Right cardiac atrium (tissue), 5 donors: Measurements from ENCODE around the gene SYNJ1. TPM values are rescaled to one million over a fixed set of nuclear protein-coding genes. Genes with fewer than 3 reads are reported as not detected.
"Not testable (repeated sequence)": the region's sequence is repeated elsewhere in the genome, so short reads cannot be mapped to it uniquely, and the experiment has no call there.

Experiments
- ATAC-seq, 2 donors: fragments of 200-7000 bp; cut with Tn5 transposase; one replicate each; pipeline versions ENCODE4 v1.8.0 to v1.9.1; 2020; ENCODE audit warnings: moderate library complexity in 2 of 2, mild to moderate bottlenecking in 1 of 2
- DNase-seq, 3 donors: peaks; one replicate each; pipeline ENCODE4 v3.0.0-alpha.2; 2020
- H3K27ac ChIP-seq: one replicate; pipeline ENCODE4 v1.5.1; 2013; ENCODE audit warnings: mild to moderate bottlenecking, low read length, control low read depth, moderate library complexity
- H3K27me3 ChIP-seq: one replicate; pipeline ENCODE4 v1.6.1; 2013; ENCODE audit not compliant: control insufficient read depth, insufficient read depth
- H3K4me1 ChIP-seq: one replicate; pipeline ENCODE4 v1.6.1; 2013; ENCODE audit warnings: low read length; ENCODE audit not compliant: control insufficient read depth, insufficient read depth
- H3K4me3 ChIP-seq: one replicate; pipeline ENCODE4 v1.5.1; 2013; ENCODE audit warnings: low read length, control low read depth
- H3K9me3 ChIP-seq: one replicate; pipeline ENCODE4 v1.6.1; 2013; ENCODE audit warnings: low read length; ENCODE audit not compliant: control insufficient read depth
- WGBS: extraction: QIAGEN DNeasy Blood & Tissue Kit; methylation state at CpG from one replicate; pipeline ENCODE4 v1.1.7; 2013; 5-methylcytosine and 5-hydroxymethylcytosine counted together
- intact Hi-C, 4 donors: fragments of 100-400 bp; cut with DNase I; formaldehyde crosslinking; loops; one replicate each; pipeline versions ENCODE4 v1.11.0 to v1.14.0; 2022 to 2023
- polyA plus RNA-seq: library from polyadenylated mRNA; stranded (reverse); fragments of 200-250 nt; gene quantifications from one replicate; pipeline ENCODE4 v1.2.3, GENCODE V29; 2013
- total RNA-seq, 4 donors: library from RNA; stranded (reverse); fragmentation: NEBNext Ultra II Directional; extraction: Animal tissue kit (Norgen Biotek cat#: 25700); gene quantifications; one replicate each; pipeline ENCODE4 v1.2.1, GENCODE V29; 2021
- donor health status: healthy with polysubstance abuse.
- donor health status: DM: no; HTN: yes; CAD: no.
- donor health status: DM: no; HTN: no; CAD: no.
- donor health status: DM: no; HTN: yes; CAD: no; lungs with severe emphysema.
- donor health status: DM: yes; HTN: yes; CAD: no.

SYNJ1 gene
- total and polyA plus RNA-seq, 5 donors = 5.8 to 16.9 (median 15.5) TPM

GRCh38 chr21:32611471-32611997 lies 116.3 kb downstream of the SYNJ1 start:
- under 1% methylated on average over 28 of the region's 28 CpGs for WGBS
- DNase-seq = peak in 1 of 3 donors; percentile 64

GRCh38 chr21:32610940-32611339 lies 116.9 kb downstream of the SYNJ1 start:
- H3K4me1 ChIP-seq, H3K9me3 ChIP-seq, H3K27me3 ChIP-seq, H3K27ac ChIP-seq, H3K4me3 ChIP-seq, ATAC-seq, DNase-seq, intact Hi-C loops: not testable (repeated sequence)
- WGBS = 78% methylated on average over 17 of the region's 17 CpGs

More at GRCh38 chr21:32611471-32611997, 116.3 kb downstream of the SYNJ1 start:
- intact Hi-C loops = no loop called here
- Histone ChIP-seq H3K9me3 (no peaks in the 10 kb centered on the region), H3K4me3 (peak overlapping the region; percentile 59), H3K4me1 (peaks cover 2% of the 10 kb centered on the region), H3K27me3 (no peaks in the 10 kb centered on the region), H3K27ac (peak overlapping the region; percentile 88)
- ATAC-seq = peak; percentile 7 to 27

- no peak overlapping the region for H3K4me3 ChIP-seq
- DNase-seq = no peak
- no peaks in the 10 kb centered on the region for H3K9me3 ChIP-seq
- H3K4me1 ChIP-seq = peaks cover 2% of the 10 kb centered on the region
- no peaks in the 10 kb centered on the region for H3K27me3 ChIP-seq
- no peak overlapping the region for H3K27ac ChIP-seq
- no peak for ATAC-seq
- intact Hi-C loops = loop anchor here in 2 of 4 donors (10.0 kb wide), 2 partner anchors 204 to 214 kb away; partner anchors contain the start of gene URB1 (in 1 of the 2)
- WGBS = 85% methylated on average over 5 of the region's 5 CpGs
Observed at GRCh38 chr21:32608851-32609250, 119.0 kb downstream of the SYNJ1 start.

GRCh38 chr21:32605469-32605868 lies 122.3 kb downstream of the SYNJ1 start:
- intact Hi-C loops = loop anchor here in 2 of 4 donors (10.0 kb wide), 2 partner anchors 201 to 211 kb away; partner anchors contain the start of gene URB1 (in 1 of the 2)
- ATAC-seq (no peak), DNase-seq (no peak)
- Histone ChIP-seq H3K4me3 (no peak overlapping the region), H3K27ac (no peak overlapping the region), H3K27me3 (no peaks in the 10 kb centered on the region), H3K4me1 (no peaks in the 10 kb centered on the region), H3K9me3 (no peaks in the 10 kb centered on the region)
- 79% methylated on average over 8 of the region's 8 CpGs for WGBS

- intact Hi-C loops = loop anchor here in 2 of 4 donors (10.0 kb wide), 2 partner anchors 200 to 210 kb away; partner anchors contain the start of gene URB1 (in 1 of the 2)
- no peak for ATAC-seq
- WGBS = 78% methylated on average over 8 of the region's 8 CpGs
Observed at GRCh38 chr21:32604464-32604863, 123.3 kb downstream of the SYNJ1 start.

GRCh38 chr21:32603131-32603530 lies 124.7 kb downstream of the SYNJ1 start:
- Histone ChIP-seq H3K4me3 (no peak overlapping the region), H3K27me3 (no peaks in the 10 kb centered on the region), H3K4me1 (no peaks in the 10 kb centered on the region), H3K27ac (no peak overlapping the region), H3K9me3 (no peaks in the 10 kb centered on the region)
- DNase-seq (no peak), ATAC-seq (no peak)
- 76% methylated on average over 8 of the region's 8 CpGs for WGBS
- intact Hi-C loops = loop anchor here in 2 of 4 donors (10.0 kb wide), 2 partner anchors 198 to 208 kb away; partner anchors contain the start of gene URB1 (in 1 of the 2)

More at GRCh38 chr21:32604464-32604863, 123.3 kb downstream of the SYNJ1 start:
- Histone ChIP-seq H3K4me1 (no peaks in the 10 kb centered on the region), H3K9me3 (no peaks in the 10 kb centered on the region), H3K27ac (no peak overlapping the region), H3K4me3 (no peak overlapping the region), H3K27me3 (no peaks in the 10 kb centered on the region)
- DNase-seq = no peak

- Histone ChIP-seq H3K27ac (no peak overlapping the region), H3K4me1 (no peaks in the 10 kb centered on the region), H3K4me3 (no peak overlapping the region), H3K27me3 (no peaks in the 10 kb centered on the region), H3K9me3 (no peaks in the 10 kb centered on the region)
- ATAC-seq (no peak), DNase-seq (no peak)
- intact Hi-C loops = loop anchor here in 2 of 4 donors (10.0 kb wide), 2 partner anchors 197 to 207 kb away; partner anchors contain the start of gene URB1 (in 1 of the 2)
- WGBS = 91% methylated on average over 6 of the region's 6 CpGs
Observed at GRCh38 chr21:32602099-32602498, 125.7 kb downstream of the SYNJ1 start.

- H3K27me3 ChIP-seq = no peaks in the 10 kb centered on the region
- ATAC-seq (no peak), DNase-seq (no peak)
- H3K4me3 ChIP-seq = no peak overlapping the region
- H3K9me3 ChIP-seq = no peaks in the 10 kb centered on the region
- intact Hi-C loops = no loop called here
- no peaks in the 10 kb centered on the region for H3K4me1 ChIP-seq
- 92% methylated on average over 8 of the region's 8 CpGs for WGBS
- no peak overlapping the region for H3K27ac ChIP-seq
Observed at GRCh38 chr21:32599526-32599925, 128.3 kb downstream of the SYNJ1 start.

GRCh38 chr21:32599091-32599490 lies 128.7 kb downstream of the SYNJ1 start:
- no peak for DNase-seq
- WGBS = 86% methylated on average over 5 of the region's 5 CpGs
- intact Hi-C loops = no loop called here
- no peaks in the 10 kb centered on the region for H3K9me3 ChIP-seq
- no peaks in the 10 kb centered on the region for H3K4me1 ChIP-seq
- no peak overlapping the region for H3K27ac ChIP-seq
- no peak overlapping the region for H3K4me3 ChIP-seq
- no peaks in the 10 kb centered on the region for H3K27me3 ChIP-seq
- no peak for ATAC-seq

GRCh38 chr21:32597205-32597604 lies 130.6 kb downstream of the SYNJ1 start:
- ATAC-seq (no peak), DNase-seq (no peak)
- no peak overlapping the region for H3K27ac ChIP-seq
- no peaks in the 10 kb centered on the region for H3K27me3 ChIP-seq
- H3K9me3 ChIP-seq = no peaks in the 10 kb centered on the region
- H3K4me3 ChIP-seq = no peak overlapping the region
- WGBS = 70% methylated on average over 6 of the region's 6 CpGs
- H3K4me1 ChIP-seq = no peaks in the 10 kb centered on the region
- intact Hi-C loops = no loop called here

GRCh38 chr21:32595431-32595830 lies 132.4 kb downstream of the SYNJ1 start:
- intact Hi-C loops = no loop called here
- DNase-seq = no peak
- Histone ChIP-seq H3K4me3 (no peak overlapping the region), H3K27ac (no peak overlapping the region), H3K4me1 (no peaks in the 10 kb centered on the region), H3K9me3 (no peaks in the 10 kb centered on the region), H3K27me3 (no peaks in the 10 kb centered on the region)
- 85% methylated on average over 11 of the region's 11 CpGs for WGBS
- ATAC-seq = no peak
